Natural killer cell treated with Interleukin-12 subunit alpha and Interleukin-12 subunit beta and Interleukin-15 and Interleukin-18, amount 100 ng/mL, for 72 hours (primary cell): ENCODE results near the gene RBMY1A1. TPM values are rescaled to one million over a fixed set of nuclear protein-coding genes. Genes with fewer than 3 reads are reported as not detected.
"Not testable (repeated sequence)": the region's sequence is repeated elsewhere in the genome, so short reads cannot be mapped to it uniquely, and the experiment has no call there.

Experiments
- ATAC-seq, 2 donors: fragments of 150-1000 bp; cut with Tn5 transposase in 1 of 2; sonication (Bioruptor Pico), chemical (Tn5 transposase) in 1 of 2; 2 replicates each; pipeline ENCODE4 v1.10.0; 2021
- DNase-seq: peaks from one replicate; pipeline ENCODE4 v3.0.0; 2022; ENCODE audit warnings: low spot score
- H3K27ac Mint-ChIP-seq, 2 donors: 1 replicate in 1 of 2; 2 replicates in 1 of 2; pipeline ENCODE4 v1.8.0; 2022; ENCODE audit warnings: mixed read lengths in 2 of 2, mild to moderate bottlenecking in 1 of 2, moderate library complexity in 1 of 2
- H3K27me3 Mint-ChIP-seq, 2 donors: 1 replicate in 1 of 2; 2 replicates in 1 of 2; pipeline ENCODE4 v1.8.0; 2022; ENCODE audit warnings: mixed read lengths in 2 of 2
- H3K36me3 Mint-ChIP-seq: one replicate; pipeline ENCODE4 v1.8.0; 2022; ENCODE audit warnings: mixed read lengths
- H3K4me1 Mint-ChIP-seq, 2 donors: 1 replicate in 1 of 2; 2 replicates in 1 of 2; pipeline ENCODE4 v1.8.0; 2022; ENCODE audit warnings: low read depth in 2 of 2, mixed read lengths in 2 of 2, mild to moderate bottlenecking in 1 of 2
- H3K4me3 Mint-ChIP-seq: one replicate; pipeline ENCODE4 v1.8.0; 2022; ENCODE audit warnings: mixed read lengths
- H3K9me3 Mint-ChIP-seq: 2 replicates; pipeline ENCODE4 v1.8.0; 2022; ENCODE audit warnings: mixed read lengths
- total RNA-seq, 2 donors: library from RNA; stranded (reverse); gene quantifications; one replicate each; pipeline ENCODE4 v1.2.3, GENCODE V29; 2022

The RBMY1A1 gene
- not detected for total RNA-seq

- H3K9me3 Mint-ChIP-seq, H3K36me3 Mint-ChIP-seq, H3K4me1 Mint-ChIP-seq, H3K27me3 Mint-ChIP-seq, ATAC-seq, DNase-seq, H3K4me3 Mint-ChIP-seq, H3K27ac Mint-ChIP-seq: not testable (repeated sequence)
These were observed at the start of gene RBMY1A1 for GRCh38 chrY:21534579-21534978. Gene RBMY1A1 (plus strand): TSS chrY:21534879. CDS start chrY:21536892, 2,013 bp downstream.

GRCh38 chrY:21511038-21511437, 23.6 kb upstream of the RBMY1A1 start, which contains the start of gene RBMY1B:
Gene RBMY1B (plus strand): TSS chrY:21511338. CDS start chrY:21513351, 2,013 bp downstream.
- H3K4me1 Mint-ChIP-seq, DNase-seq, H3K9me3 Mint-ChIP-seq, H3K36me3 Mint-ChIP-seq, H3K4me3 Mint-ChIP-seq, H3K27me3 Mint-ChIP-seq, ATAC-seq, H3K27ac Mint-ChIP-seq: not testable (repeated sequence)

- H3K36me3 Mint-ChIP-seq, H3K4me1 Mint-ChIP-seq, DNase-seq, H3K27me3 Mint-ChIP-seq, H3K9me3 Mint-ChIP-seq, H3K27ac Mint-ChIP-seq, H3K4me3 Mint-ChIP-seq, ATAC-seq: not testable (repeated sequence)
These were observed 24.8 kb downstream of the RBMY1A1 start for GRCh38 chrY:21559316-21559984.

- H3K27ac Mint-ChIP-seq, result no peak overlapping the region
- no peaks in the 10 kb centered on the region for H3K9me3 Mint-ChIP-seq
- no peak for DNase-seq
- no peaks in the 10 kb centered on the region for H3K36me3 Mint-ChIP-seq
- H3K4me3 Mint-ChIP-seq, result no peak overlapping the region
- no peaks in the 10 kb centered on the region for H3K4me1 Mint-ChIP-seq
- ATAC-seq, result no peak
- H3K27me3 Mint-ChIP-seq, result no peaks in the 10 kb centered on the region
These were observed 50.8 kb downstream of the RBMY1A1 start for GRCh38 chrY:21585449-21585848.

- not testable (repeated sequence) for H3K4me3 Mint-ChIP-seq, H3K4me1 Mint-ChIP-seq, H3K9me3 Mint-ChIP-seq, H3K36me3 Mint-ChIP-seq, ATAC-seq, H3K27me3 Mint-ChIP-seq, DNase-seq, H3K27ac Mint-ChIP-seq
These were observed 51.8 kb downstream of the RBMY1A1 start for GRCh38 chrY:21586454-21586853.

- Mint-ChIP-seq H3K4me3 (no peak overlapping the region), H3K9me3 (no peaks in the 10 kb centered on the region), H3K4me1 (no peaks in the 10 kb centered on the region), H3K36me3 (no peaks in the 10 kb centered on the region), H3K27ac (no peak overlapping the region), H3K27me3 (no peaks in the 10 kb centered on the region)
- no peak for DNase-seq
- ATAC-seq, result no peak
These were observed 57.4 kb downstream of the RBMY1A1 start for GRCh38 chrY:21592059-21592458.

- not testable (repeated sequence) for ATAC-seq, H3K27ac Mint-ChIP-seq, H3K9me3 Mint-ChIP-seq, DNase-seq, H3K4me3 Mint-ChIP-seq, H3K27me3 Mint-ChIP-seq, H3K4me1 Mint-ChIP-seq, H3K36me3 Mint-ChIP-seq
These were observed 61.6 kb downstream of the RBMY1A1 start for GRCh38 chrY:21596287-21596686.

Other genes starting within 250 kb of the RBMY1A1 start
- gene RBMY1B, start 23.5 kb upstream of the RBMY1A1 start, total RNA-seq, result not detected